Activated naive CD4-positive, alpha-beta T cell (primary cell): ENCODE data around the gene R3HDM4.

Experiments used
- DNase-seq, 4 experiments: peaks; one replicate each; lab custom pipeline; 2025; lab: John Stamatoyannopoulos, UW

R3HDM4 gene

GRCh38 chr19:929891-930258 lies 16.9 kb upstream of the R3HDM4 start:
- DNase-seq, result no peak

DNA sequence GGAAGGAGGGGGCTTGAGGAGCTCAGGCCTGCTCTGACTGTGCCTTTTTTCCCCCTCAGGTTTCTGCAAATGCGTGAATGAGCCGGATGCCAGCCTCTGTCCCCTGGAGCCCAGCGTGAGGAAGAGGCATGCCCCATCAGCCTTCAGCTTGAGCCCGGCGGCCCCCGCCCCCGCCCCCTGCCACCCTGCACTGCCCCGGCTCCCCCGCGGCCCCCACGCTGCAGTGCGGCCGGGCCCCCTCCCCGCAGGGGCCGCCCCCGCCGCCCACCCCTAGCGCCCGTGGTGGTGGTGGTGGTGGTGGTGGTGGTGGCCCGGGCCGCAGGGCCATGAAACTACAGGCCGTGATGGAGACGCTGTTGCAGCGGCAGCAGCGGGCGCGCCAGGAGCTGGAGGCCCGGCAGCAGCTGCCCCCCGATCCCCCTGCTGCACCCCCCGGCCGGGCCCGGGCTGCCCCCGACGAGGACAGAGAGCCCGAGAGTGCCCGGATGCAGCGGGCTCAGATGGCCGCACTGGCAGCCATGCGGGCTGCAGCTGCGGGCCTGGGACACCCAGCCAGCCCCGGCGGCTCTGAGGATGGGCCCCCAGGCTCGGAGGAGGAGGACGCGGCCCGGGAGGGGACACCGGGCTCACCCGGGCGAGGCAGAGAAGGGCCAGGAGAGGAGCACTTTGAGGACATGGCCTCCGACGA lies 16.3 kb upstream of the R3HDM4 start:
- no peak for DNase-seq

GRCh38 chr19:928471-929202 lies 15.6 kb upstream of the R3HDM4 start:
- no peak for DNase-seq

- no peak for DNase-seq
These were observed 14.9 kb upstream of the R3HDM4 start for GRCh38 chr19:927780-928401.

GRCh38 chr19:927351-927779 lies 14.3 kb upstream of the R3HDM4 start:
- DNase-seq, result no peak

DNA sequence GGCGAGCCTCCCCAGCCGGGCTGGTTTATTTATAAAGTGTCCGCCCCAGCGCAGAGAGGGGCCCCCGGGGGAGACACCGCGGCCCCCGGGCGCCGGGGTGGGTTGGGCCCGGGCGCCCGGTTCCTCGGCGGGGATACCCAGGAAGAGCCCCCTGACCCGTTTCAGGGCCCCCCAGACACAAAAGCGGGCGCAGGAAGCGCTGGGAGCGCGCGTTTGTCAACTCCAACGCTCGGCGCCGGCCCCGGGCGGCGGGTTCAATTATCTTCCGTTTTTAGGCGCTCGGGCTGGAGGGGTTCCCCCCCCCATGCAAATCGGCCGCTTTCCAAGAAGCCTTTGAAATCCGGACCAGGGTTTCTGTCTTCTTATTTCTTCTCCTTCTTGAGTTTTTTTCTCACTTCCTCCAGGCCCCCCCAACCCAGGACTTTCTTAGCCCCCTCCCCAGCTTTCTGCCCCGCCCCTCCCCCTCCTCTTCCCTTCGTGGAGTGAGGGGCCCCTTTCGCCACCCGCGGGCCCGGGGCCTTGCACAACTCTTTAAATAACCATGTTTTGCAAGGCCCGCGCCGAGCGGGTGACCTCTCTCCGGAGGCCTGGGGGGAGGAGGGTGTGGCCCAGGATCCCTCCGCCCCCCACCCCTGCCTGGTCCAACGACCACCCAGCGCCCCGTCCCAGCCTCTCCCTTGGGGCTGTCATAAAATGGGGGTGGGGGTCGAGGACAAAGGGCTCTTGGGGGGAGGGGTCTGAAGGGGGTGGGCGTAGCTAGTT lies 13.8 kb upstream of the R3HDM4 start:
- DNase-seq, result peak in 1 of 4 experiments; percentile 19

GRCh38 chr19:926323-926588 lies 13.2 kb upstream of the R3HDM4 start:
- no peak for DNase-seq

GRCh38 chr19:925526-926322 lies 12.7 kb upstream of the R3HDM4 start, which contains the start of gene ARID3A:
ARID3A (plus strand) TSS chr19:926035; CDS start chr19:929529, 3,494 bp downstream.
- peak; percentile 51 to 77 (median 63) for DNase-seq

DNA sequence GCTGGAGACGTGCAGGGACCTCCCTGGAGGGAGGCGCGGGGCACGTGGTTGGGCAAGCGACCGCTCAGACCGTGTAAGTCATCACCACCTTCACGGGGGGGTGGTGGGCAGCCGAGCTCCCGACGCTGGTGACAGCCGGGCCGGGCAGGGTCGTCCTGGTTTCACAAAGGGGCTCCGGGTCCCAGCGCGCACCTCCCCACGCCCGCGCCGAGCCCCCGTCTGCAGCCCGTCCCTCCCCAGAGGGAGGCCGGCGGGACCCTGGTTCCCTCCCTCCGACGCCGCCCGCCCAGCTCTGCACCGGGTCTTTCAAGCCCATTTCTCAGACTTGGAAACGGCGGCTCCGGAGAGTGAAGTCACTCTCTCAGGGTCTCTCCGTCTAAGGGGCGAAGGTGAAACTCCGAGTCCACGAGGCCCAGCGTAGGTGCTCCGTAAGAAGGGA lies 12.1 kb upstream of the R3HDM4 start:
- DNase-seq, result no peak

- peak in 1 of 4 experiments; percentile 12 for DNase-seq
These were observed 11.6 kb upstream of the R3HDM4 start for GRCh38 chr19:924553-925086.

DNA sequence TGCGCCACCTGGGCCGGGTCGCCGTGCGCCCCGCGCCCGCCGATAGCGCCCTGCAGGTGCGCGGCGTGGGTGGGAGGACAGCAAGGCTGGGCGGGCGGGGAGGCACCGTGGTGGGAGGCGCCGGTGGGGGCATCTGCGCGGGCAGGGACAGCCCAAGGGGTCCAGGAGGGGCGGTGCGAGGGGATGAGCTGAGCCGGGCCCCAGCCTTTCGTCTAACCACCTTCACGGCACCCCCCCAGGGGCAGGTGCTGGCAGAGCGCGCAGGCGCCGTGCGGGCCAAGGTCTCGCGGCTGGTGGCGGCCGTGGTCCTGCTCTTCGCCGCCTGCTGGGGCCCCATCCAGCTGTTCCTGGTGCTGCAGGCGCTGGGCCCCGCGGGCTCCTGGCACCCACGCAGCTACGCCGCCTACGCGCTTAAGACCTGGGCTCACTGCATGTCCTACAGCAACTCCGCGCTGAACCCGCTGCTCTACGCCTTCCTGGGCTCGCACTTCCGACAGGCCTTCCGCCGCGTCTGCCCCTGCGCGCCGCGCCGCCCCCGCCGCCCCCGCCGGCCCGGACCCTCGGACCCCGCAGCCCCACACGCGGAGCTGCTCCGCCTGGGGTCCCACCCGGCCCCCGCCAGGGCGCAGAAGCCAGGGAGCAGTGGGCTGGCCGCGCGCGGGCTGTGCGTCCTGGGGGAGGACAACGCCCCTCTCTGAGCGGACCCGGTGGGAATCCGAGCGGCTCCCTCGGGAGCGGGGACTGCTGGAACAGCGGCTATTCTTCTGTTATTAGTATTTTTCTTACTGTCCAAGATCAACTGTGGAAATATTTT lies 7.2 kb upstream of the R3HDM4 start:
- peak; percentile 26 to 67 (median 46) for DNase-seq

DNA sequence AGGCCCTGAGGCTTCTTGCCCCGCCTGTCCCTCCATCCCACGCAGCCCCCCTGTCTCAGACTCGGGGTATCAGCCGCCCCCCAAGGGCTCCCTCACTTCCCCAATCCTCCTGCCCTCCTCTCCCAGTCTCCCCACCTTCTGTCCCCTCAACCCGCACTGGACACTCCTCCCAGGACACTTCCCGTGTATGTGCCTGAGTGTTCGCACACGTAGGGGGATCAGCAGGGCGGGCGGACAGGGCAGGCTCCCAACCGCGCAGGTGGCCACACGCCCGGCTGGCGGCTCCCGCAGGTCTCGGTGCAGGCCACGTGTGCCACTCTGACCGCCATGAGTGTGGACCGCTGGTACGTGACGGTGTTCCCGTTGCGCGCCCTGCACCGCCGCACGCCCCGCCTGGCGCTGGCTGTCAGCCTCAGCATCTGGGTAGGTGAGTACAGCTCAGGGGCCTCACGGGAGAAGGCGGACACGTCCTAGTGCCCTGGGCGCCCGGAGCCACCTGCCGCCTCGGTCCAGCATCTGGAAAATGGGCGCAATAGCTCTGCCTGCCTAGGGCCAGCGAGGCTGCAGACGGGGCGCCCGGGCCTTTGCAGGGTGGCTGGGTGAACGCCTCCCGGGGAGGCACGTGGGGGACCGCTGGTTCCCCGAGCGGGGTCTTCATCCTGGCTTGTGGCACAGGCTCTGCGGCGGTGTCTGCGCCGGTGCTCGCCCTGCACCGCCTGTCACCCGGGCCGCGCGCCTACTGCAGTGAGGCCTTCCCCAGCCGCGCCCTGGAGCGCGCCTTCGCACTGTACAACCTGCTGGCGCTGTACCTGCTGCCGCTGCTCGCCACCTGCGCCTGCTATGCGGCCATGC lies 6.4 kb upstream of the R3HDM4 start:
- peak in 1 of 4 experiments; percentile 58 for DNase-seq

- DNase-seq, result peak in 1 of 4 experiments; percentile 19
These were observed 5.6 kb upstream of the R3HDM4 start for GRCh38 chr19:918481-919198.

DNA sequence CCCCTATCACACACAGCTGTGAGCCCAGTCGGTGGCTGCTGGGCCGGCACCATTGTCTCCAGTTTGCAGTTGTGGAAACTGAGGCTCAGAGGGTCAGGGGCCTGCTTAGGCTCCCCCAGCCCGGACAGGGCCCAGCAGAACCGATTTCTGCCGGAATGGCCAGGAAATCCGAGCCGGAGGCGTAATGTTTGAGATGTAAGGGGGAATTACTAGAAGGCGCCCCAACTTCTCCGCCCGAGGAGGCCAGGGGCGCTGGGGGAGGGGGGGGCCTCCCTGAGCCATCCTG lies 5.1 kb upstream of the R3HDM4 start:
- DNase-seq, result no peak

- peak in 2 of 4 experiments; percentile 21 to 34 for DNase-seq
These were observed 4.5 kb upstream of the R3HDM4 start, which contains the start of gene KISS1R for GRCh38 chr19:917323-918151. KISS1R (plus strand) TSS chr19:917333; CDS start chr19:917503, 170 bp downstream.

DNA sequence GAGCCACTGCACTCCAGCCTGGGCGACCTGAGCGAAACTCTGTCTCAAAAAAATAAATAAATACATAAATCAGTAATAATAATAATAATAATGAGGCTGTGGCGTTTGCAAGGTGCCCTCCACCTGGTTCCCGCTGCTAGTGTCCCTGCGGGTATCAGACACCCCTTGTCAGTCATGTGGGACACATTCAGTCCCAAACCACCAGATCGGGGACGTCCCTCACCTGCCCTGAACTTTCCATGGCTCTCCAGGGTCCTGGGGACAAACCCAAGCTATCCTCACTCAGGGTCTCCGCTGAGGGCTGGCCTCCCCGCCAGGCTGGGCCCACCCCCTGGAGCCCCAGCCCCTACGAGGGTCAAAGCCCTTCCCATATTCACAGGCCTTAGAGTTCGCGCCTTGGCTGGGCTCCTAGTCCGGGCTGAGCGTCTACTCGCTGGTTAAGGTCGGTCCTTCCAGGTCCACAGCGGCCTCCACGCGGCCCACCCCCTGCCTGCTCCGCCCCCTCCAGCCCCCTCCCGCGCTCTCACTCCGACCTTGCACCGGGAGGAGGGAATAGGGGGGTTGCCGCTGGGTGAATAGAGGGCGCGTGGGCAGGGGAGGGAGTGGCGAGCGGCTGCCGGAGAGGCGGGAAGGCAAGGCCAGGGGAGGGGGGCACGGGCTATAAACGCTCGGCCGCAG lies 3.8 kb upstream of the R3HDM4 start:
- no peak for DNase-seq
